ENCODE data around the gene DCHS1. TPM values are rescaled to one million over a fixed set of nuclear protein-coding genes. Genes with fewer than 3 reads are reported as not detected.

DCHS1 gene
- total RNA-seq, 3 donors from 2014 or later (not counting 1 experiment from before 2014, with no cell fraction given), result 0.49 to 1.0 (median 0.83) TPM

DNA sequence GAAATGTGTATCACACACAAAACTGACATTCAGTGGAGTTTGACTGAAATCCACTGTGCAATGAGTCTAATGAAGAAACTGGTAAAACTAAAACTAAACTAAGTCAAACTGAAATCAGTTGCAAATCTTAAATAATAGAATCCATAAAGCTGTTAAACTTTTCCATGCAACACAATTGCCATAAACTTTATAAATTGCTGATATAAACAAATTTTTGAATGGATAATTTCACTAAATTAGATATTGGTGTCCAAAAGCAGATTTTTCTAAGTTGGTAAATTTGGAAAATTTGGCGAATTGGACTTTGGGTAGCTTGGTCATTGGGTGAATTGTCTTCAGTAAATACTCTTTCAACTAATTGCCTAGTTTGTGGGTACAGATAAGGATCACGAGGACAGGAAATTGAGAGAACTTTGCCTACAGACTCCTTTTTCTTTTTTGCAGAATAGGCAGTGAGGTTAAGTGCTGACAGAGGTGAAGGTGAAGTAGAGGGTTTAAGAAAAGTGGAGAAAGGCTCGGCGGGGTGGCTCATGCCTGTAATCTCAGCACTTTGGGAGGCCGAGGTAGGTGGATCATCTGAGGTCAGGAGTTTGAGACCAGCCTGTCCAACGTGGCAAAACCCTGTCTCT is 14.7 kb upstream of the DCHS1 start:
- Histone ChIP-seq H3K27ac (ENCODE audit: low read length) (no peak overlapping the region), H3K4me1 (ENCODE audit: control insufficient read depth, insufficient read depth, low read length) (peaks cover 10% of the 10 kb centered on the region), H3K36me3 (ENCODE audit: control insufficient read depth, insufficient read depth, low read length) (no peaks in the 10 kb centered on the region), H3K4me3 (ENCODE audit: low read length) (no peak overlapping the region), H3K9me3 (ENCODE audit: control insufficient read depth, insufficient read depth, low read length) (no peaks in the 10 kb centered on the region), H3K27me3 (ENCODE audit: control insufficient read depth, insufficient read depth, low read length) (no peaks in the 10 kb centered on the region)
- ATAC-seq (no peak), DNase-seq (peak in 1 of 2 donors; percentile 33)
- H3K4me3 Mint-ChIP-seq, result no peak overlapping the region
- no peaks in the 10 kb centered on the region for H3K36me3 Mint-ChIP-seq
- no peak overlapping the region for H3K27ac Mint-ChIP-seq
- TF ChIP-seq, protein P1, sequence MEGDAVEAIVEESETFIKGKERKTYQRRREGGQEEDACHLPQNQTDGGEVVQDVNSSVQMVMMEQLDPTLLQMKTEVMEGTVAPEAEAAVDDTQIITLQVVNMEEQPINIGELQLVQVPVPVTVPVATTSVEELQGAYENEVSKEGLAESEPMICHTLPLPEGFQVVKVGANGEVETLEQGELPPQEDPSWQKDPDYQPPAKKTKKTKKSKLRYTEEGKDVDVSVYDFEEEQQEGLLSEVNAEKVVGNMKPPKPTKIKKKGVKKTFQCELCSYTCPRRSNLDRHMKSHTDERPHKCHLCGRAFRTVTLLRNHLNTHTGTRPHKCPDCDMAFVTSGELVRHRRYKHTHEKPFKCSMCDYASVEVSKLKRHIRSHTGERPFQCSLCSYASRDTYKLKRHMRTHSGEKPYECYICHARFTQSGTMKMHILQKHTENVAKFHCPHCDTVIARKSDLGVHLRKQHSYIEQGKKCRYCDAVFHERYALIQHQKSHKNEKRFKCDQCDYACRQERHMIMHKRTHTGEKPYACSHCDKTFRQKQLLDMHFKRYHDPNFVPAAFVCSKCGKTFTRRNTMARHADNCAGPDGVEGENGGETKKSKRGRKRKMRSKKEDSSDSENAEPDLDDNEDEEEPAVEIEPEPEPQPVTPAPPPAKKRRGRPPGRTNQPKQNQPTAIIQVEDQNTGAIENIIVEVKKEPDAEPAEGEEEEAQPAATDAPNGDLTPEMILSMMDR (IDR thresholded peaks at IDR 0.05), result no peak
- intact Hi-C loops (cut with micrococcal nuclease), result no loop called here
- WGBS (ENCODE audit: insufficient coverage), result 46% methylated on average over 4 of the region's 6 CpGs
- peaks cover 0 to 3% of the 10 kb centered on the region in 2 donors for H3K27me3 Mint-ChIP-seq (ENCODE audit: low read depth in 2 of 2)
- H3K9me3 Mint-ChIP-seq, result no peaks in the 10 kb centered on the region
- peaks cover 10 to 14% of the 10 kb centered on the region in 2 donors for H3K4me1 Mint-ChIP-seq

DNA sequence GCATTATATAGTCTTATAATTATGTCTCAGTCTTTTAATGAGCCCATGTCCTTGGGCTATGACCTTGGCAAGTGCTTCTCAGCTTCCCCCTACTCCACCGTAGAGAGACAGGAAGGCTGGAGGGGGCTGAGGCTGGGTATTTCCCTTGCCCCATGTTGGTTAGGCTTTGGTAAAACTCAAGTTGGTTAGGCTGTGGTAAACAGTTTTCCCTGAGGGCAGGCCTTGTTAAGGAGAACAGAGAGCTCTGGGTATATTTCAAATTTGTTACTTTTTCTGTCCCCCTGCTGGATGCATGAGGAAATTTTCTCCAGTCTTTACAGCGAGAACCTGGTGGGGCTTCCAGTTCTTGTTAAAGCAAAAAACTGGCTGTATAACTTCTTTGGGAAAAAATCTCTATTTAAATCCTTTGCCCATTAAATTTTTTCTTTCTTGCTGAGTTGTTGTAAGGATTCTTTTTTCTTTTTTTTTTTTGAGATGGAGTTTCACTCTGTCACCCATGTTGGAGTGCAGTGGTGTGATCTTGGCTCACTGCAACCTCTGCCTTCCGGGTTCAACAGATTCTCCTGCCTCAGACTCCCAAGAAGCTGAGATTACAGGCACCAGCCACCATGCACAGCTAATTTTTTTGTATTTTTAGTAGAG is 12.2 kb upstream of the DCHS1 start:
- peak overlapping the region; percentile 35 for H3K27ac ChIP-seq (ENCODE audit: low read length)
- H3K9me3 ChIP-seq (ENCODE audit: control insufficient read depth, insufficient read depth, low read length), result no peaks in the 10 kb centered on the region
- Mint-ChIP-seq H3K27me3 (ENCODE audit: low read depth in 2 of 2) (peaks cover 0 to 3% of the 10 kb centered on the region in 2 donors), H3K27ac (peak overlapping the region; percentile 65 to 78), H3K4me1 (peaks cover 10 to 14% of the 10 kb centered on the region in 2 donors), H3K9me3 (no peaks in the 10 kb centered on the region), H3K36me3 (no peaks in the 10 kb centered on the region), H3K4me3 (no peak overlapping the region)
- DNase-seq, result peak in 1 of 2 donors; percentile 78
- no peak overlapping the region for H3K4me3 ChIP-seq (ENCODE audit: low read length)
- TF ChIP-seq, protein P1 (IDR thresholded peaks at IDR 0.05), result peak; percentile 66
- WGBS (ENCODE audit: insufficient coverage), result 68% methylated on average over 2 of the region's 3 CpGs
- peaks cover 10% of the 10 kb centered on the region for H3K4me1 ChIP-seq (ENCODE audit: control insufficient read depth, insufficient read depth, low read length)
- intact Hi-C loops (cut with micrococcal nuclease), result loop anchor here (5.0 kb wide), 3 partner anchors 51 to 136 kb away; partner anchors contain the start of genes ILK, RRP8 and TPP1
- no peaks in the 10 kb centered on the region for H3K36me3 ChIP-seq (ENCODE audit: control insufficient read depth, insufficient read depth, low read length)
- peak; percentile 66 to 94 (median 86) for ATAC-seq
- H3K27me3 ChIP-seq (ENCODE audit: control insufficient read depth, insufficient read depth, low read length), result no peaks in the 10 kb centered on the region

DNA sequence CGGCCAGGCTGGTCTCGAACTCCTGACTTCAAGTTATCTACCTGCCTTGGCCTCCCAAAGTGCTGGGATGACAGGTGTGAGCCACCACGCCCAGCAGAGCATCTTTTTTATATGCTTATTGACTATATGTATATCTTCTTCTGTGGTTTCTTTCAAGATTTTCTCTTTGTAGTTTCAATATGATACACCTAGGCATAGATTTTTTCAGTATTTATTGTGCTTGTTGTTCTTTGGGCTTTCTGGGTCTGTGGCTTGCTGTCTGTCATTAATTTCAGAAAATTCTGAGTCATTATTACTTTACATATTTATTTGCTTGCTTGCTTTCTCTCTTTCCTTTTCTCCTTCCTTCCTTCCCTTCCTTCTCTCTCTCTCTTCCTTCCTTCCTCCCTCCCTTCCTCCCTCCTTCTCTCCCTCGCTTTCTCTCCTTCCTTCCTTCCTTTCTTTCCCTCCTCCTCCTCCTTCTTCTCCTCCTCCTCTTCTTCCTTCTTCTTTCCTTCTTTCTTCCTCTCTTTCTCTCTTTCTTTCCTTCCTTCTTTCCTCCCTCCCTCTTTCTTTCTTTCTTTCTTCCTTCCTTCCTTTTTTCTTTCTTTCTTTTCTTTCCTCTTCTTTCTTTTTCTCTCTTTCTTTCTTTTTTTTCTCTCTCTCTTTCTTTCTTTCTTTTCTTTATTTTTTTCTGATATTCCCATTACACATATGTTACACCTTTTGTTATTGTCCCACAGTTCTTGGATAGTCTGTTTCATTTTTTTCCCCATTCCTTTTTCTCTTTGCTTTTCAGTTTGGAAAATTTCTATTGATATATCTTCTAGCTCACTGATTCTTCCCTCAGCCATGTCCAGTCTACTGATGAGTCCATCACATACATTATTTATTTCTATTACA is 10.9 kb upstream of the DCHS1 start:
- H3K4me1 Mint-ChIP-seq, result peaks cover 10 to 14% of the 10 kb centered on the region in 2 donors
- Histone ChIP-seq H3K27me3 (ENCODE audit: control insufficient read depth, insufficient read depth, low read length) (no peaks in the 10 kb centered on the region), H3K4me3 (ENCODE audit: low read length) (no peak overlapping the region), H3K27ac (ENCODE audit: low read length) (no peak overlapping the region), H3K36me3 (ENCODE audit: control insufficient read depth, insufficient read depth, low read length) (no peaks in the 10 kb centered on the region), H3K4me1 (ENCODE audit: control insufficient read depth, insufficient read depth, low read length) (peaks cover 10% of the 10 kb centered on the region), H3K9me3 (ENCODE audit: control insufficient read depth, insufficient read depth, low read length) (no peaks in the 10 kb centered on the region)
- intact Hi-C loops (cut with micrococcal nuclease), result loop anchor here (5.0 kb wide), 3 partner anchors 49 to 134 kb away; partner anchors contain the start of genes ILK, RRP8 and TPP1
- no peak overlapping the region for H3K4me3 Mint-ChIP-seq
- H3K27ac Mint-ChIP-seq, result peak overlapping the region in 1 of 2 donors; percentile 65
- H3K27me3 Mint-ChIP-seq (ENCODE audit: low read depth in 2 of 2), result peaks cover 0 to 3% of the 10 kb centered on the region in 2 donors
- DNase-seq, result no peak
- no peaks in the 10 kb centered on the region for H3K9me3 Mint-ChIP-seq
- TF ChIP-seq, protein P1 (IDR thresholded peaks at IDR 0.05), result peak; percentile 24
- 92% methylated on average over 3 of the region's 4 CpGs for whole genome bisulfite sequencing (ENCODE audit: insufficient coverage)
- H3K36me3 Mint-ChIP-seq, result no peaks in the 10 kb centered on the region
- ATAC-seq, result no peak

Measured in natural killer cell (primary cell).